Activated T-helper 2 cell treated with anti-CD3 and anti-CD28 coated beads, Interferon-gamma antibody, Interleukin-2, Interleukin-4, amounts not matched to agents 10 μg/mL and 5 μg/mL and 100 μg/mL, durations not matched to agents 14 hours and 24 hours and 36 hours (primary cell): Measurements from ENCODE around the gene SALL2. TPM values are rescaled to one million over a fixed set of nuclear protein-coding genes. Genes with fewer than 3 reads are reported as not detected.
A peak's percentile ranks its signal among the peaks of the same experiment; 100 is the strongest.

Experiments
- DNase-seq: peaks from one replicate; pipeline ENCODE4 v3.0.0; 2021; ENCODE audit warnings: low spot score
- H3K27ac Mint-ChIP-seq: one replicate; pipeline ENCODE4 v1.8.0; 2021; ENCODE audit warnings: mixed read lengths
- H3K27me3 Mint-ChIP-seq: one replicate; pipeline ENCODE4 v1.8.0; 2021; ENCODE audit warnings: low read depth, mixed read lengths
- H3K36me3 Mint-ChIP-seq: one replicate; pipeline ENCODE4 v1.8.0; 2021; ENCODE audit warnings: low read depth, mixed read lengths
- H3K4me1 Mint-ChIP-seq: one replicate; pipeline ENCODE4 v1.8.0; 2021; ENCODE audit warnings: low read depth, mixed read lengths
- H3K4me3 Mint-ChIP-seq: one replicate; pipeline ENCODE4 v1.8.0; 2021; ENCODE audit warnings: low read depth, mild to moderate bottlenecking, moderate library complexity, mixed read lengths
- H3K9me3 Mint-ChIP-seq: one replicate; pipeline ENCODE4 v1.8.0; 2021; ENCODE audit warnings: mixed read lengths
- intact Hi-C: fragments of 100-400 bp; cut with micrococcal nuclease; formaldehyde crosslinking; loops from one replicate; pipeline ENCODE4 v1.15.1; 2023
- total RNA-seq: library from RNA; stranded (reverse); gene quantifications from 2 replicates; pipeline ENCODE4 v1.2.3, GENCODE V29; 2022

Gene SALL2
- total RNA-seq, 1 donor from 2014 or later = 2.6 TPM

- Mint-ChIP-seq H3K36me3 (peaks cover 83% of the 10 kb centered on the region), H3K27ac (peak overlapping the region; percentile 2), H3K4me3 (no peak overlapping the region), H3K27me3 (no peaks in the 10 kb centered on the region), H3K4me1 (peaks cover 21% of the 10 kb centered on the region), H3K9me3 (no peaks in the 10 kb centered on the region)
- DNase-seq = no peak
- intact Hi-C loops = loop anchor here (1.0 kb wide), 1 partner anchor 58 kb away; no protein-coding TSS in a partner anchor
Observed at GRCh38 chr14:21498540-21499526, 27.3 kb downstream of the SALL2 start.

GRCh38 chr14:21496453-21496852 is 29.7 kb downstream of the SALL2 start:
- intact Hi-C loops = no loop called here
- Mint-ChIP-seq H3K27me3 (no peaks in the 10 kb centered on the region), H3K4me3 (no peak overlapping the region)

GRCh38 chr14:21494902-21495762 is 31.0 kb downstream of the SALL2 start:
- Mint-ChIP-seq H3K27ac (no peak overlapping the region), H3K4me1 (peaks cover 14% of the 10 kb centered on the region), H3K9me3 (no peaks in the 10 kb centered on the region), H3K4me3 (no peak overlapping the region), H3K27me3 (no peaks in the 10 kb centered on the region), H3K36me3 (peaks cover 75% of the 10 kb centered on the region)
- intact Hi-C loops = no loop called here
- DNase-seq = no peak

More at GRCh38 chr14:21496453-21496852, 29.7 kb downstream of the SALL2 start:
- H3K27ac Mint-ChIP-seq = no peak overlapping the region
- H3K36me3 Mint-ChIP-seq = peaks cover 78% of the 10 kb centered on the region
- peaks cover 17% of the 10 kb centered on the region for H3K4me1 Mint-ChIP-seq
- H3K9me3 Mint-ChIP-seq = no peaks in the 10 kb centered on the region
- DNase-seq = no peak

GRCh38 chr14:21486640-21487087 is 39.5 kb downstream of the SALL2 start:
- Mint-ChIP-seq H3K9me3 (no peaks in the 10 kb centered on the region), H3K27ac (no peak overlapping the region), H3K4me1 (no peaks in the 10 kb centered on the region), H3K4me3 (no peak overlapping the region), H3K36me3 (peaks cover 35% of the 10 kb centered on the region), H3K27me3 (no peaks in the 10 kb centered on the region)
- no peak for DNase-seq
- intact Hi-C loops = no loop called here

- Mint-ChIP-seq H3K27ac (peak within 1 kb of the TSS; percentile 99), H3K4me3 (peak within 1 kb of the TSS; percentile 99), H3K4me1 (peaks cover 18% of the 10 kb centered on the region), H3K27me3 (no peaks in the 10 kb centered on the region), H3K9me3 (no peaks in the 10 kb centered on the region), H3K36me3 (peaks cover 36% of the 10 kb centered on the region)
- intact Hi-C loops = loop anchor here (1.0 kb wide), 7 partner anchors 21 to 208 kb away; partner anchors contain the start of genes CHD8, HNRNPC, METTL3 and SUPT16H
- peak; percentile 97 for DNase-seq
Observed at GRCh38 chr14:21476925-21477681, 49.0 kb downstream of the SALL2 start, which contains the start of the genes RAB2B and TOX4. TSS of gene RAB2B (minus strand) at chr14:21476959. CDS start at chr14:21476872, 87 bp downstream. TSS of gene TOX4 (plus strand) at chr14:21477195. CDS start at chr14:21477279, 84 bp downstream.

- H3K27me3 Mint-ChIP-seq = no peaks in the 10 kb centered on the region
- peaks cover 18% of the 10 kb centered on the region for H3K4me1 Mint-ChIP-seq
- H3K27ac Mint-ChIP-seq = peak overlapping the region; percentile 99
- intact Hi-C loops = no loop called here
- DNase-seq = no peak
- no peaks in the 10 kb centered on the region for H3K9me3 Mint-ChIP-seq
- peaks cover 35% of the 10 kb centered on the region for H3K36me3 Mint-ChIP-seq
- H3K4me3 Mint-ChIP-seq = peak overlapping the region; percentile 99
Observed at GRCh38 chr14:21476523-21476924, 49.6 kb downstream of the SALL2 start.

- peaks cover 18% of the 10 kb centered on the region for H3K4me1 Mint-ChIP-seq
- H3K36me3 Mint-ChIP-seq = peaks cover 32% of the 10 kb centered on the region
- peak overlapping the region; percentile 99 for H3K27ac Mint-ChIP-seq
- no peaks in the 10 kb centered on the region for H3K27me3 Mint-ChIP-seq
- DNase-seq = no peak
- intact Hi-C loops = no loop called here
- H3K9me3 Mint-ChIP-seq = no peaks in the 10 kb centered on the region
- peak overlapping the region; percentile 99 for H3K4me3 Mint-ChIP-seq
Observed at GRCh38 chr14:21475767-21476522, 50.2 kb downstream of the SALL2 start.

Other genes starting within 250 kb of the SALL2 start
- gene RPGRIP1, start 246.3 kb downstream of the SALL2 start, total RNA-seq = not detected in 2 replicates
- 161 and 168 TPM in 2 replicates for gene SUPT16H, start 142.3 kb downstream of the SALL2 start, total RNA-seq
- 120 and 124 TPM in 2 replicates for gene CHD8, start 70.2 kb downstream of the SALL2 start, total RNA-seq
- 27.4 and 30.5 TPM in 2 replicates for gene RAB2B, start 49.4 kb downstream of the SALL2 start, total RNA-seq
- 68.1 and 70.1 TPM in 2 replicates for gene TOX4, start 49.2 kb downstream of the SALL2 start, total RNA-seq
- gene METTL3, start 15.0 kb downstream of the SALL2 start, total RNA-seq = 76.7 and 80.5 TPM in 2 replicates
- not detected in 2 replicates for gene OR10G3, start 53.7 kb upstream of the SALL2 start, total RNA-seq
- not detected in 2 replicates for gene OR10G2, start 108.6 kb upstream of the SALL2 start, total RNA-seq
- gene OR4E2, start 127.5 kb upstream of the SALL2 start, total RNA-seq = not detected in 2 replicates
- 0.07 TPM in 1 of 2 replicates, not detected in the other for gene OR4E1, start 147.5 kb upstream of the SALL2 start, total RNA-seq